Activated T-cell treated with anti-CD3 and anti-CD28 coated beads, Interleukin-2, amount 50 U/mL, for 4 hours (primary cell): ENCODE data around the gene SLC41A3. TPM values are rescaled to one million over a fixed set of nuclear protein-coding genes. Genes with fewer than 3 reads are reported as not detected.
"Not testable (repeated sequence)": the region's sequence is repeated elsewhere in the genome, so short reads cannot be mapped to it uniquely, and the experiment has no call there.

Experiments
- ATAC-seq, 2 donors: fragments of 200-7000 bp; cut with Tn5 transposase; one replicate each; pipeline ENCODE4 v1.10.0; 2021
- DNase-seq: peaks from one replicate; pipeline ENCODE4 v3.0.0-alpha.2; 2020
- H3K27me3 Mint-ChIP-seq: one replicate; pipeline ENCODE4 v1.8.0; 2021; ENCODE audit warnings: low read depth, mixed read lengths
- H3K36me3 Mint-ChIP-seq: one replicate; pipeline ENCODE4 v1.8.0; 2022; ENCODE audit warnings: mixed read lengths; ENCODE audit not compliant: insufficient read depth
- H3K4me1 Mint-ChIP-seq: one replicate; pipeline ENCODE4 v1.8.0; 2021; ENCODE audit warnings: low read depth, mixed read lengths
- H3K4me3 Mint-ChIP-seq: one replicate; pipeline ENCODE4 v1.8.0; 2021; ENCODE audit warnings: mild to moderate bottlenecking, moderate library complexity, mixed read lengths
- H3K9me3 Mint-ChIP-seq: one replicate; pipeline ENCODE4 v1.8.0; 2021; ENCODE audit warnings: mixed read lengths
- total RNA-seq, 3 donors: library from RNA; stranded (reverse); gene quantifications; one replicate each; pipeline ENCODE4 v1.2.1, GENCODE V29; 2021

Gene SLC41A3
- total RNA-seq, 3 donors from 2014 or later: 23.6 to 28.1 (median 25.4) TPM

- Mint-ChIP-seq H3K9me3 (no peaks in the 10 kb centered on the region), H3K4me1 (no peaks in the 10 kb centered on the region), H3K4me3 (no peak overlapping the region), H3K36me3 (no peaks in the 10 kb centered on the region), H3K27me3 (no peaks in the 10 kb centered on the region)
- ATAC-seq (no peak), DNase-seq (no peak)
Measured at GRCh38 chr3:126104742-126105605, 21.1 kb upstream of the SLC41A3 start.

GRCh38 chr3:126104028-126104635, 20.2 kb upstream of the SLC41A3 start:
- DNase-seq (no peak), ATAC-seq (no peak)
- H3K4me1 Mint-ChIP-seq: no peaks in the 10 kb centered on the region
- no peaks in the 10 kb centered on the region for H3K36me3 Mint-ChIP-seq
- H3K9me3 Mint-ChIP-seq: no peaks in the 10 kb centered on the region
- H3K4me3 Mint-ChIP-seq: no peak overlapping the region
- no peaks in the 10 kb centered on the region for H3K27me3 Mint-ChIP-seq

- ATAC-seq (no peak), DNase-seq (no peak)
- Mint-ChIP-seq H3K4me3 (no peak overlapping the region), H3K9me3 (no peaks in the 10 kb centered on the region), H3K4me1 (no peaks in the 10 kb centered on the region), H3K36me3 (no peaks in the 10 kb centered on the region), H3K27me3 (no peaks in the 10 kb centered on the region)
Measured at GRCh38 chr3:126103121-126104027, 19.4 kb upstream of the SLC41A3 start.

- peaks cover 4% of the 10 kb centered on the region for H3K9me3 Mint-ChIP-seq
- no peaks in the 10 kb centered on the region for H3K36me3 Mint-ChIP-seq
- no peaks in the 10 kb centered on the region for H3K27me3 Mint-ChIP-seq
- ATAC-seq: no peak
- no peak for DNase-seq
- no peaks in the 10 kb centered on the region for H3K4me1 Mint-ChIP-seq
- H3K4me3 Mint-ChIP-seq: no peak overlapping the region
Measured at GRCh38 chr3:126102530-126102951, 18.6 kb upstream of the SLC41A3 start.

GRCh38 chr3:126102011-126102410, 18.1 kb upstream of the SLC41A3 start:
- H3K4me3 Mint-ChIP-seq: no peak overlapping the region
- H3K27me3 Mint-ChIP-seq: no peaks in the 10 kb centered on the region
- no peak for DNase-seq
- H3K36me3 Mint-ChIP-seq: no peaks in the 10 kb centered on the region
- ATAC-seq: no peak
- H3K4me1 Mint-ChIP-seq: no peaks in the 10 kb centered on the region
- peaks cover 6% of the 10 kb centered on the region for H3K9me3 Mint-ChIP-seq

- ATAC-seq: no peak
- no peaks in the 10 kb centered on the region for H3K4me1 Mint-ChIP-seq
- no peak for DNase-seq
- no peaks in the 10 kb centered on the region for H3K27me3 Mint-ChIP-seq
- peaks cover 6% of the 10 kb centered on the region for H3K9me3 Mint-ChIP-seq
- H3K36me3 Mint-ChIP-seq: no peaks in the 10 kb centered on the region
- no peak overlapping the region for H3K4me3 Mint-ChIP-seq
Measured at GRCh38 chr3:126101521-126101982, 17.6 kb upstream of the SLC41A3 start.

- H3K36me3 Mint-ChIP-seq: peaks cover under 1% of the 10 kb centered on the region
- H3K9me3 Mint-ChIP-seq: peaks cover 7% of the 10 kb centered on the region
- no peak for ATAC-seq
- no peak for DNase-seq
- no peaks in the 10 kb centered on the region for H3K27me3 Mint-ChIP-seq
- no peaks in the 10 kb centered on the region for H3K4me1 Mint-ChIP-seq
- no peak overlapping the region for H3K4me3 Mint-ChIP-seq
Measured at GRCh38 chr3:126100634-126101301, 16.8 kb upstream of the SLC41A3 start.

- Mint-ChIP-seq H3K36me3 (peaks cover 4% of the 10 kb centered on the region), H3K4me3 (no peak overlapping the region), H3K4me1 (no peaks in the 10 kb centered on the region), H3K9me3 (peaks cover 12% of the 10 kb centered on the region), H3K27me3 (no peaks in the 10 kb centered on the region)
- DNase-seq (no peak), ATAC-seq (no peak)
Measured at GRCh38 chr3:126100269-126100633, 16.3 kb upstream of the SLC41A3 start.

- peaks cover 20% of the 10 kb centered on the region for H3K9me3 Mint-ChIP-seq
- peaks cover 5% of the 10 kb centered on the region for H3K36me3 Mint-ChIP-seq
- DNase-seq (no peak), ATAC-seq (no peak)
- no peak overlapping the region for H3K4me3 Mint-ChIP-seq
- H3K4me1 Mint-ChIP-seq: no peaks in the 10 kb centered on the region
- H3K27me3 Mint-ChIP-seq: peaks cover 3% of the 10 kb centered on the region
Measured at GRCh38 chr3:126098391-126098858, 14.5 kb upstream of the SLC41A3 start.

GRCh38 chr3:126097801-126098200, 13.9 kb upstream of the SLC41A3 start:
- Mint-ChIP-seq H3K36me3 (peaks cover 5% of the 10 kb centered on the region), H3K9me3 (peaks cover 20% of the 10 kb centered on the region), H3K27me3 (peaks cover 4% of the 10 kb centered on the region), H3K4me1 (no peaks in the 10 kb centered on the region), H3K4me3 (no peak overlapping the region)
- ATAC-seq: no peak
- DNase-seq: no peak

- not testable (repeated sequence) for H3K36me3 Mint-ChIP-seq, H3K27me3 Mint-ChIP-seq, ATAC-seq, H3K4me3 Mint-ChIP-seq, H3K4me1 Mint-ChIP-seq, DNase-seq
- peaks cover 24% of the 10 kb centered on the region for H3K9me3 Mint-ChIP-seq
Measured at GRCh38 chr3:126096274-126096673, 12.3 kb upstream of the SLC41A3 start.

- H3K4me3 Mint-ChIP-seq, H3K27me3 Mint-ChIP-seq, DNase-seq, ATAC-seq, H3K36me3 Mint-ChIP-seq, H3K4me1 Mint-ChIP-seq: not testable (repeated sequence)
- peaks cover 18% of the 10 kb centered on the region for H3K9me3 Mint-ChIP-seq
Measured at GRCh38 chr3:126092128-126092527, 8.2 kb upstream of the SLC41A3 start.

GRCh38 chr3:126087552-126088175, 3.7 kb upstream of the SLC41A3 start:
- ATAC-seq (no peak), DNase-seq (no peak)
- no peak overlapping the region for H3K4me3 Mint-ChIP-seq
- no peaks in the 10 kb centered on the region for H3K27me3 Mint-ChIP-seq
- H3K4me1 Mint-ChIP-seq: peaks cover 14% of the 10 kb centered on the region
- H3K9me3 Mint-ChIP-seq: peaks cover 4% of the 10 kb centered on the region
- no peaks in the 10 kb centered on the region for H3K36me3 Mint-ChIP-seq
